Gastrocnemius medialis (tissue), 4 donors: Measurements from ENCODE around the gene SPC25. TPM values are rescaled to one million over a fixed set of nuclear protein-coding genes. Genes with fewer than 3 reads are reported as not detected.

ENCODE experiments used
- ATAC-seq, 2 donors: fragments of 150-250 bp; one replicate each; pipeline ENCODE4 v1.9.1; 2016
- DNase-seq, 2 donors: peaks; one replicate each; pipeline ENCODE4 v3.0.0-alpha.2; 2019
- H3K27ac ChIP-seq, 4 donors: fragments of 200-600 bp; sonication (generic); 1 replicate in 1 of 4; 2 replicates in 3 of 4; pipeline ENCODE4 v1.5.1; 2016 to 2018; ENCODE audit warnings: mild to moderate bottlenecking in 2 of 4, moderate library complexity in 1 of 4
- H3K27me3 ChIP-seq, 3 donors: fragments of 200-600 bp; sonication (generic) in 2 of 3; 1 replicate in 1 of 3; 2 replicates in 2 of 3; pipeline versions ENCODE4 v1.5.1 to v1.6.0; 2016 to 2019; ENCODE audit warnings: mild to moderate bottlenecking in 1 of 3, moderate library complexity in 1 of 3
- H3K36me3 ChIP-seq, 2 donors: fragments of 200-600 bp; sonication (generic) in 1 of 2; one replicate each; pipeline ENCODE4 v1.5.1; 2017 to 2018
- H3K4me1 ChIP-seq, 2 donors: fragments of 200-600 bp; sonication (generic) in 1 of 2; one replicate each; pipeline ENCODE4 v1.5.1; 2016 to 2017; ENCODE audit warnings: mild to moderate bottlenecking in 2 of 2
- H3K4me3 ChIP-seq, 4 donors: fragments of 200-600 bp; sonication (generic) in 3 of 4; 1 replicate in 1 of 4; 2 replicates in 3 of 4; pipeline ENCODE4 v1.5.1; 2016 to 2019; ENCODE audit warnings: mild to moderate bottlenecking in 2 of 4
- H3K9me3 ChIP-seq, 3 donors: fragments of 200-600 bp; sonication (generic) in 2 of 3; 1 replicate in 1 of 3; 2 replicates in 2 of 3; pipeline ENCODE4 v1.5.1; 2016 to 2019
- POLR2A ChIP-seq, 2 donors: fragments of 450-650 bp; IDR thresholded peaks; one replicate each; pipeline ENCODE4 v1.6.1; 2017; ENCODE audit warnings: antibody characterized with exemption in 2 of 2, mild to moderate bottlenecking in 2 of 2, moderate library complexity in 2 of 2
- in situ Hi-C, 4 donors: fragments of 200-750 bp; cut with MboI; loops; one replicate each; pipeline versions ENCODE4 v1.15.0 to v1.8.0; 2017; ENCODE audit warnings: low sequenced_read_pairs in 4 of 4
- intact Hi-C: fragments of 100-400 bp; cut with DNase I; formaldehyde crosslinking; loops from one replicate; pipeline ENCODE4 v1.15.1; 2023; ENCODE audit warnings: low total_unique reads
- total RNA-seq, 4 donors: library from RNA; depleted of rRNA; stranded (reverse); fragments of >200 nt; gene quantifications; one replicate each; pipeline versions ENCODE4 v1.1.0 to v1.2.3, GENCODE V29; 2016
- TF ChIP-seq, protein P1 (sequence below), 5 experiments: fragments of 450-650 bp in 3 of 5; fragments of 200-600 bp in 2 of 5; sonication (generic) in 2 of 5; IDR thresholded peaks in 4 of 5; conservative IDR thresholded peaks in 1 of 5; 1 replicate in 4 of 5; 2 replicates in 1 of 5; pipeline ENCODE4 v1.5.1; 2016 to 2019; ENCODE audit warnings: antibody characterized with exemption in 5 of 5, mild to moderate bottlenecking in 3 of 5, moderate library complexity in 3 of 5

Gene SPC25
- total RNA-seq, 4 donors from 2014 or later = not detected

DNA sequence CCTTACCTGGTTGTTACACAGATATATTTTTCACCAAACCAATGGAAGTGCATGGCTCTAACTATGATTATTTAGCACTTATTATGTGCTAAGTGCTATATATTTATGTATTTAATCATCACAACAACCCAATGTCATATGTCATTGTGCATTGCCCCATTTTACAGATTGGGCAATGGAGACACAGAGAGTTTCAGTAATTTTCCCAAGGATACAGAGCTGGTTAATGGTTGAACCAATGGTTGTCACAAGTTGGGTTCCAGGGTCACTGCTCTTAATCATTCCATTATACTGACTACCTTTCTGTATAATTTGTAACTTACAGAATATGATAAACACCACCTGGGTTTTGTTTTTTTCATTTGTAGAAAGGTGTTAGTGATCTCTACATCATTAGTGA is 58.6 kb downstream of the SPC25 start:
- ATAC-seq = no peak
- Histone ChIP-seq H3K27ac (no peak overlapping the region), H3K9me3 (no peaks in the 10 kb centered on the region), H3K4me3 (no peak overlapping the region), H3K36me3 (peaks cover 0 to 5% of the 10 kb centered on the region in 2 donors), H3K27me3 (no peaks in the 10 kb centered on the region), H3K4me1 (no peaks in the 10 kb centered on the region)
- TF ChIP-seq, protein P1, sequence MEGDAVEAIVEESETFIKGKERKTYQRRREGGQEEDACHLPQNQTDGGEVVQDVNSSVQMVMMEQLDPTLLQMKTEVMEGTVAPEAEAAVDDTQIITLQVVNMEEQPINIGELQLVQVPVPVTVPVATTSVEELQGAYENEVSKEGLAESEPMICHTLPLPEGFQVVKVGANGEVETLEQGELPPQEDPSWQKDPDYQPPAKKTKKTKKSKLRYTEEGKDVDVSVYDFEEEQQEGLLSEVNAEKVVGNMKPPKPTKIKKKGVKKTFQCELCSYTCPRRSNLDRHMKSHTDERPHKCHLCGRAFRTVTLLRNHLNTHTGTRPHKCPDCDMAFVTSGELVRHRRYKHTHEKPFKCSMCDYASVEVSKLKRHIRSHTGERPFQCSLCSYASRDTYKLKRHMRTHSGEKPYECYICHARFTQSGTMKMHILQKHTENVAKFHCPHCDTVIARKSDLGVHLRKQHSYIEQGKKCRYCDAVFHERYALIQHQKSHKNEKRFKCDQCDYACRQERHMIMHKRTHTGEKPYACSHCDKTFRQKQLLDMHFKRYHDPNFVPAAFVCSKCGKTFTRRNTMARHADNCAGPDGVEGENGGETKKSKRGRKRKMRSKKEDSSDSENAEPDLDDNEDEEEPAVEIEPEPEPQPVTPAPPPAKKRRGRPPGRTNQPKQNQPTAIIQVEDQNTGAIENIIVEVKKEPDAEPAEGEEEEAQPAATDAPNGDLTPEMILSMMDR (IDR thresholded peaks at IDR 0.05 in 4 of 5, conservative IDR thresholded peaks at IDR 0.05 in 1 of 5) = no peak
- TF ChIP-seq POLR2A (IDR thresholded peaks at IDR 0.05) = no peak
- in situ Hi-C loops (no loop called here), intact Hi-C loops (no loop called here)
- DNase-seq = no peak

DNA sequence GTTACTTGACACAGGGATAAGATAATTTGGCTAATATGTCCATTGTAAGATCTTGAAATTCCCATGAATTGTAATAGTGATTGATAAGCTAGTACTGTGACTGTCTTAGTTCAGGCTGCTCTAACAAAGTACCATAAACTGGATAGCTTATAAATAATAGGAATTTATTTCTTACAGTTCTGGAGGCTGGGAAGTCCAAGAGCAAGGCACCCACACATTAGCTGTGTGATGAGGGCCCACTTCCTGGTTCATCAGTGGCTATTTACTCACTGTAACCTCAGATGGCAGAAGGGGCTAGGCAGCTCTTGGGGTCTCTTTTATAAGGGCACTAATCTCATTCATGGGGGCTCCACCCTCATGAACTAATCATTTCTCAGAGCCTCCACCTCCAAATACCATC is 59.3 kb downstream of the SPC25 start:
- peaks cover 0 to 5% of the 10 kb centered on the region in 2 donors for H3K36me3 ChIP-seq
- intact Hi-C loops (no loop called here), in situ Hi-C loops (no loop called here)

DNA sequence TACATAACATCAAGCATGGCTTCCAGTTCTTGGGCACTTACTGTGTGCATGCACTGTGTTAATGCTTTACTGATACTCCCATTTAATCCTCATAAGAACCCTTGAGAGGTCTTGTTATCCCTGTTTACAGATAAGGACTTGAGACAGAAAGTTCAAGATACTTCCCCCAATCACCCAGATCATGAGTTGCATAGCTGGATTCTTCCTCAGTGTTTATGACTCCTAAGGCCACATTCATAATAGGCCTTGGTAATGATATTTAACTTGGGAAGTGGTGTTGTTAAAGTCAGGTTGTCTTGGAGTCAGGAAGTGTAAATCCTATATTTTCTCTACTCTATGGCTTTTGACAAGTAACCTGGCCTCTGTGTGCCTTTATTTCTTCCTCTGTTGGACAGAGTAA is 65.1 kb downstream of the SPC25 start:
- Histone ChIP-seq H3K9me3 (no peaks in the 10 kb centered on the region), H3K4me3 (no peak overlapping the region), H3K27me3 (no peaks in the 10 kb centered on the region), H3K27ac (no peak overlapping the region), H3K36me3 (peaks cover 0 to 2% of the 10 kb centered on the region in 2 donors), H3K4me1 (no peaks in the 10 kb centered on the region)
- intact Hi-C loops = no loop called here
- DNase-seq (no peak), ATAC-seq (no peak)
- in situ Hi-C loops = no loop called here
- TF ChIP-seq, protein P1 (IDR thresholded peaks at IDR 0.05 in 4 of 5, conservative IDR thresholded peaks at IDR 0.05 in 1 of 5) = no peak
- TF ChIP-seq POLR2A (IDR thresholded peaks at IDR 0.05) = no peak

More for the DNA sequence above, 59.3 kb downstream of the SPC25 start:
- H3K4me1 ChIP-seq = no peaks in the 10 kb centered on the region
- H3K4me3 ChIP-seq = no peak overlapping the region
- H3K9me3 ChIP-seq = no peaks in the 10 kb centered on the region
- ATAC-seq (no peak), DNase-seq (no peak)
- no peak overlapping the region for H3K27ac ChIP-seq
- TF ChIP-seq POLR2A (IDR thresholded peaks at IDR 0.05) = no peak
- TF ChIP-seq, protein P1 (IDR thresholded peaks at IDR 0.05 in 4 of 5, conservative IDR thresholded peaks at IDR 0.05 in 1 of 5) = no peak
- no peaks in the 10 kb centered on the region for H3K27me3 ChIP-seq

DNA sequence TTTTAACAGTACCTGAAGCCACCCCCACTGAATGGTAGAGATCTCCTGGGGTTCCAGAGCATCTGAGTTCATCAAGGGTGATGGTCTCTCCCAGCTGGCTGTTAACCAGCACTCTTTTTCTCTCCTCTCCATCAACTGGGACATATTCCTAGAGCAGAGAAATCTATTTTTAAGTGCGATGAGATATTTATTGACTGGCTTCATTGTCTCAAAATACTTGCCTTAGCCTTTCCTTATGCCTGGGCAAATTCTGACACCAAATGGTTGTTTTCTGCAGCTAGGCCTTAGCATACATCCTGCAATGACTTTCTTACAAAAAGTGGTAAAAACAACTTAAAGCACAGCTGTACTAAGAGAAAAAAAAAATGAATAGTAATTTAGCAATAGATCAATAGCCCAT is 68.2 kb downstream of the SPC25 start:
- DNase-seq (no peak), ATAC-seq (no peak)
- H3K4me3 ChIP-seq = no peak overlapping the region
- in situ Hi-C loops = no loop called here
- no peaks in the 10 kb centered on the region for H3K36me3 ChIP-seq
- H3K27me3 ChIP-seq = no peaks in the 10 kb centered on the region
- intact Hi-C loops = no loop called here
- peaks cover 7 to 8% of the 10 kb centered on the region in 2 donors for H3K4me1 ChIP-seq
- no peak for TF ChIP-seq POLR2A (IDR thresholded peaks at IDR 0.05)
- TF ChIP-seq, protein P1 (IDR thresholded peaks at IDR 0.05 in 4 of 5, conservative IDR thresholded peaks at IDR 0.05 in 1 of 5) = no peak
- H3K27ac ChIP-seq = no peak overlapping the region
- no peaks in the 10 kb centered on the region for H3K9me3 ChIP-seq

DNA sequence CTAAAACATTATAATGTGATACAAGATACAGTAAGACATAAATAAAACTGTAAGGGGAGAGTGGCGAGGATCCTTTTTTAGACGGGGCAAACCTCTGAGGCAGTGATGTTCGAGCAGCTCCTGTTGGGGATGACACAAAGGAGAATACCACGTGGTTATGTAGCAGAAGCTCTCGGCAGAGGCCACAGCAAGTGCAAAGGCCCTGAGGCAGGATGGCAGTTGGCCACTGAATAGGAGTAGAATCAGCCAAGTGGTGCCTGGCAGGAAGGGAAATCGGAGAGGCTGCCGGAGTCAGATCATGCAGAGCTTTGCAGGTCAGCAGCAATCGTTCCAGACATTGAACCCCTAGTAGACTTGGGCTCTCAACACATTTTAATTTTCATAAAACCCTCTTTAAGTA is 68.7 kb downstream of the SPC25 start:
- ATAC-seq = no peak
- H3K36me3 ChIP-seq = no peaks in the 10 kb centered on the region
- TF ChIP-seq, protein P1 (IDR thresholded peaks at IDR 0.05 in 4 of 5, conservative IDR thresholded peaks at IDR 0.05 in 1 of 5) = no peak
- TF ChIP-seq POLR2A (IDR thresholded peaks at IDR 0.05) = no peak
- intact Hi-C loops (no loop called here), in situ Hi-C loops (no loop called here)
- H3K27ac ChIP-seq = no peak overlapping the region
- H3K9me3 ChIP-seq = no peaks in the 10 kb centered on the region
- no peak for DNase-seq
- no peaks in the 10 kb centered on the region for H3K27me3 ChIP-seq
- no peak overlapping the region for H3K4me3 ChIP-seq
- H3K4me1 ChIP-seq = peaks cover 7 to 8% of the 10 kb centered on the region in 2 donors
